Bronchus fibroblast of lung (primary cell): ENCODE measurements around the gene CAD. TPM values are rescaled to one million over a fixed set of nuclear protein-coding genes. Genes with fewer than 3 reads are reported as not detected.

Experiments used
- total RNA-seq: library from RNA; depleted of rRNA; stranded (reverse); fragments of >200 nt; gene quantifications from 2 replicates; pipeline ENCODE4 v1.2.3, GENCODE V29; 2015

The CAD gene
- total RNA-seq = 58.7 and 59.6 TPM in 2 replicates

DNA sequence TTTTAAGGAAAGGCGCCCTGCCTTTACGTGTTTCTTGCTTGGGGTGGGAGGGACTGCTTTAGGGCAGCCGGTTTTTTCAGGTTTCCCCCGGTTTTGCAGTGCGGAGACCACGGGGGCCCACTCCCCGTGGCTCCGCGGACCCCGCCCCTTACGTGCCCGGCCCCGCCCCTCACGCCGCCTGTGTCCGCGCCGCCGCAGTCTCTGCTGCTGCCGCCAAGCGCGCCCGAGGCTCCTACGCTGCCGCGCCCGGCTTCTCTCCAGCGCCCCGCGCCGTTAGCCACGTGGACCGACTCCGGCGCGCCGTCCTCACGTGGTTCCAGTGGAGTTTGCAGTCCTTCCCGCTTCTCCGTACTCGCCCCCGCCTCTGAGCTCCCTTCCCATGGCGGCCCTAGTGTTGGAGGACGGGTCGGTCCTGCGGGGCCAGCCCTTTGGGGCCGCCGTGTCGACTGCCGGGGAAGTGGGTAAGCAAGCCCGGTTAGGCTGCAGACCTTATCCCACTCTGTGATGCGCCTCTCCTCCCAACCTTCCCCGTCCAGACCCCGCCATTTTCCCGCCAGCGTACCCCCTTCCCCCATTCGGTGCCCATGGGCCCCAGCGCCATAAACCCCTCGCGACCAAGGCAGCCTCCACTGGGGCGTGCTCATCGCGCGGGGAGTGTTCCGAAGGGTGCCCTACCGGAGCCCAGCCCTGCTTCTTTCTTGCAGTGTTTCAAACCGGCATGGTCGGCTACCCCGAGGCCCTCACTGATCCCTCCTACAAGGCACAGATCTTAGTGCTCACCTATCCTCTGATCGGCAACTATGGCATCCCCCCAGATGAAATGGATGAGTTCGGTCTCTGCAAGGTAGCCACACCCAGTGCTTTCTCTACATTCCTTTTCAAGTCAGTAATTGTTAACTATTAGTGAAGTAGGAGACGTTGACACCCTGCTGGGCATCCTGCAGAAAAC is at the start of gene CAD:
Gene CAD (plus strand): TSS at position 197 of the 949 bp plus-strand sequence. CDS start 183 bp downstream, at position 380.

DNA sequence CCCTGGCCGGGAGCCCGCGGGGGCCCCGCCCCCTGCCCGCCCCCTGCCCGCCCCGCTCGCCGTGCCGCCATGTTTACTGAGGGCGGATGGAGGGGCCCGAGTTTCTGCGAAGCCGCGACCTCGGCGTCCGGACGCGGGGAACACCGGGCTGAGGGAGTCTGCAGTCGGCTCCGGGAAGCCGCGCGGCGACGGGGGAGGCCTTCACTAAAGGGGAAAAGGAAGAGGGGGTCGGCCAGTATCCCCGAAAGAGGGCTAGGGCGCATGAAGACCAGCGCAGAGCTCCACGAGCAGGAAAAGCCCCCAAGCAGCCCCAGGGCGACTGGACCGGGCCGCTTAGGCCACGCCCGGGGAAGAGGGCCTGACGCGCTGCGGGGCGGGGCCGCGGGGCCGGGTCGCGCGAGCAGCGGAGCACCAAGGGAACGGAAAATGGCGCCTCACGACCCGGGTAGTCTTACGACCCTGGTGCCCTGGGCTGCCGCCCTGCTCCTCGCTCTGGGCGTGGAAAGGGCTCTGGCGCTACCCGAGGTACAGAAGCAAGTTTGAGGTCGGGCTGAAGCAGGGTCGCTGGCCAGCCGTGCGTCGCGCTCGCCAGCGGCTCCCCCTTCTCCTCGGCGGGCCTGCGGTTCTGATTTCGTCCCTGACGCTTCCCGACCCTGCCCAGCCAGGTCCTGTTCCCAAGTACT is 5.1 kb upstream of the CAD start, which contains the start of the genes ATRAID and SLC5A6:
Gene ATRAID (plus strand): TSS at position 99 of the 683 bp plus-strand sequence. CDS start 328 bp downstream, at position 427.
Gene SLC5A6 (minus strand): TSS at position 326 of the 683 bp plus-strand sequence. CDS start 4,618 bp downstream, outside the sequence.

DNA sequence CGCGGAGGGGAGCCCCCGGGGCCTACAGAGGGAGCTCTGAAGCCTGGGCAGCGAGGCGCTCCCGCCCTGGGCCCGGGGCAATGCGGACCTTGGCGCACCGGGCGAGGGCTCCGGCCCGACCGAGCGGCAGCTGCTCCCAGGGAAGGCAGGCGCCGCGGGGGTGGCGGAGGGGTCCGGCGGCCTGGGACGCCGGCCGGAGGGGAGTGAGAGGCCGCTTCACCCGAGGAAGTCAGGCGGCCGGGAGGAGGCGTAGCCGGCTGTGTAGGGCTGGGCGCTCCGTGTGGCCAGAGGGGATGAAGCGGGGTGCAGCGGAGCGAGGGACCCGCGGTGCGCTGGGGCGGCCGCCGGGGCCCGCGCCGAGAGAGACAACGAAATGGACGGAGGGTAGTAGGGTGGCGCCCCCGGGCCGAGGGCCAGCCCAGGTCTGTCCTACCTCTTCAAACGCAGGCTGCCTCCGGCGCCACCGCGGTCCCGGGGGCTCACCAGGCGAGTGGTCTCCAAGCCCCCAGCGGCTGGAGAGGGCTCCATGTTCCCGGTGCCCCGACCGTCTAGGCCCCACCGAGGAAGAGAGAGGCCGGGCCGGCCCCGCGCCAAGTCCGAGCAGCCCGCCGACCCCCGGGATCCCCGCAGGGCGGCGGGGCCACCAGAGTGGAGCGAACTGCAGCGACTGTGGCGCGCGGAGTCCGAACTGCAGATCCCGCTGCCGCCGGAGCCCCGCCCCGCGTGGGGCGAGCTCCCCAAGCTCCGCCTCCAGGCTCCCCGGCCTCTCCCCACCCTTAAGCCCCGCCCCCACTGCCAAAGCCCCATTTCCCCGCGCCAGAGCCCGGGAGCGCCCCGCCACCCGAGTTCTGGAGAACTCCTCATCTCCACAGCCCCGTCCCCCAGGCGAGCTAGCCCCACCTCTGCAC is 45.5 kb downstream of the CAD start, which contains the start of gene SLC30A3:
Gene SLC30A3 (minus strand): TSS at position 669 of the 908 bp plus-strand sequence. CDS start 141 bp downstream, at position 528.

DNA sequence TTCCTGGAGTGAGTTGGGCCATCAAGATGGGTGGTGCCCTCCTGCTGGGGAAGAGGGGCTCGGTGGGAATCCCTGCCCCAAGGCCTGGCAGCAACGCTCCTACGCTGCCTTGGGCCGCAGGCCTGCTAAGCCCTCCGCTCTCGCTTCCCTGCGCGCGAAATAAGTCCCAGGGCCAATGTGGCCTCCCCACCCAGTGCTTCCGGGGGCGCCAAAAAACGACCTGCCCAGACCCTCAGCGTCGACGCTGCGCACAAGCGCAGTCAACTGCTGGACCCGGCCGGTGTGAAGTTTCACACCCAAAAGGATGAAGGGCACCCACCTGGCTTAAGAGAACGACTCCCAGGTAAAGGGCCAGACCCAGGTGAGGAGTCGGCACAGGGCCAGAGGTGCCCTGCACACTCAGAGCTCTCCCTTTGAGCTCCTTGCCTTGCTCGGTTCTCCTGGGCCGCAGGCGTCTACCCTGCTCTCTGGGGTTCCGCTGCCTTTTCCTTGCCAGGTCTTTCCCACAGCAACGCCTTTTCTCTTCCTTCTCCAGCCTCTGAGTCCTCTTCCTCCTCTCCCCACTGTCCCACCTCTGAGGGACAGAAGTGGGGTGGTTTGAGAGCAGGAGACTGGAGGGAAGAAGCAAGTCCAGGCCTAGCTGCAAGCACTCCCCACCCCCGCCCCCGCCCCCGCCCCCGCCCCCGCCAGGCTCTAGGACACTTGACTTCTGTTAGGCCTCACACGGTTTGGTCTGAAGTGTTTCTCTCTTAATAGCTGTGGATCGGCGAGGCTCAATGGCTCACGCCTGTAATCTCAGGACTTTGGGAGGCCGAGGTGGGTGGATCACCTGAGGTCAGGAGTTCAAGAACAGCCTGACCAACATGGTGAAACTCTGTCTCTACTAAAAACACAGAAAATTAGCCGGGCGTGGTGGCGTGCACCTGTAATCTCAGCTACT is 58.3 kb downstream of the CAD start, which contains the start of gene DNAJC5G:
Gene DNAJC5G (plus strand): TSS at position 223 of the 940 bp plus-strand sequence. CDS start 1,296 bp downstream, outside the sequence.

DNA sequence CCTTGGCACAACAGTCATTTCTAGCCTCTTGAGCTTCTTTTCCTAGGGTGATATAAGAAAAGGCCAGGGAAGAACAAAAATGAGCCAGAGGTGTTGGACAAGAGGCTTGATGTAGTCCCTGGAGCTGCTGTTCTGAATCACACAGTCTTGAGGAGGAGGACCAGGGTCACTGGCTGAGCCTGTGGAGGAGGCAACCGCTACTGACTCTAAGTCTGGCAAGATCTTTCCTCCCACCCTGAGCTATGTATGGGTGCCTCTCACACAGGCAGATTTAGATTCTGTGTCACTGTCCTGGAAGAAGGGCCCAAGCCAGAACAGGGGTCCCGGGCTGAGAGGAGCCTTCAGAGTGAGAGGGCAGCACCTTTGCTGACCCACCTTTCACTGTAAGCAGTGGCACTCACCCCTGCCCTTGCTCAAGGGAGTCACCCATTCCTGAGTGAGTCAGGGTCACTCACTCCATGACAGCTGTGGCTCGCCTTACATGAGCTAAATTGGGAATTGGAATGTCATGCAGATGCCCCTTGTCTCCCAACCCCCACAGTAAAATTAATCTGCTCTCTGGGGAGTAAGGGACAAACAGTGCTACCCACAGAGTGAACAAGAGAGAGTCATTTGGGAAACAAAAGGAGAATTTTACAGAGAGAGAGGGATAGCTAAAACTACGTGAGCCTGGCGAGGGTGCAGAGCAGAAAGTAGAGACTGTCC is 64.8 kb downstream of the CAD start, which contains the start of gene TRIM54:
Gene TRIM54 (plus strand): TSS at position 575 of the 705 bp plus-strand sequence. CDS start 303 bp downstream, outside the sequence.

Other genes starting within 250 kb of the CAD start
- 1.3 and 1.8 TPM in 2 replicates for gene MAPRE3, start 246.7 kb upstream of the CAD start, total RNA-seq
- 39.8 and 43.1 TPM in 2 replicates for gene TMEM214, start 184.4 kb upstream of the CAD start, total RNA-seq
- gene AGBL5, start 165.7 kb upstream of the CAD start, total RNA-seq = 22.6 and 24.2 TPM in 2 replicates
- gene OST4, start 145.7 kb upstream of the CAD start, total RNA-seq = 475 and 505 TPM in 2 replicates
- gene EMILIN1, start 138.8 kb upstream of the CAD start, total RNA-seq = 188 and 191 TPM in 2 replicates
- gene KHK, start 130.6 kb upstream of the CAD start, total RNA-seq = 3.2 and 3.6 TPM in 2 replicates
- 1.5 and 2.2 TPM in 2 replicates for gene CGREF1, start 98.2 kb upstream of the CAD start, total RNA-seq
- not detected in 2 replicates for gene ABHD1, start 93.6 kb upstream of the CAD start, total RNA-seq
- 57.3 and 57.7 TPM in 2 replicates for gene PREB, start 82.7 kb upstream of the CAD start, total RNA-seq
- not detected in 2 replicates for gene PRR30, start 78.0 kb upstream of the CAD start, total RNA-seq
- not detected in 2 replicates for gene TCF23, start 68.4 kb upstream of the CAD start, total RNA-seq
- gene ATRAID, start 5.3 kb upstream of the CAD start, total RNA-seq = 224 and 227 TPM in 2 replicates
- gene SLC5A6, start 5.1 kb upstream of the CAD start, total RNA-seq = 27.1 and 28.2 TPM in 2 replicates
- gene SLC30A3, start 45.7 kb downstream of the CAD start, total RNA-seq = 0.15 and 0.34 TPM in 2 replicates
- not detected in 2 replicates for gene DNAJC5G, start 58.1 kb downstream of the CAD start, total RNA-seq
- 0.17 TPM in 1 of 2 replicates, not detected in the other for gene TRIM54, start 65.1 kb downstream of the CAD start, total RNA-seq
- 0.15 and 0.84 TPM in 2 replicates for gene UCN, start 91.1 kb downstream of the CAD start, total RNA-seq
- gene MPV17, start 105.7 kb downstream of the CAD start, total RNA-seq = 115 and 122 TPM in 2 replicates
- 36.0 and 37.2 TPM in 2 replicates for gene GTF3C2, start 139.4 kb downstream of the CAD start, total RNA-seq
- 37.5 and 39.2 TPM in 2 replicates for gene EIF2B4, start 153.0 kb downstream of the CAD start, total RNA-seq
- 148 and 149 TPM in 2 replicates for gene SNX17, start 153.2 kb downstream of the CAD start, total RNA-seq
- 5.8 and 9.1 TPM in 2 replicates for gene ZNF513, start 163.4 kb downstream of the CAD start, total RNA-seq
- gene PPM1G, start 192.2 kb downstream of the CAD start, total RNA-seq = 109 and 110 TPM in 2 replicates
- 69.1 and 74.8 TPM in 2 replicates for gene NRBP1, start 211.3 kb downstream of the CAD start, total RNA-seq
- gene KRTCAP3, start 225.0 kb downstream of the CAD start, total RNA-seq = 0.15 TPM in 1 of 2 replicates, not detected in the other